HepG2 (cell line): ENCODE measurements around the gene SLC6A12. TPM values are rescaled to one million over a fixed set of nuclear protein-coding genes. Genes with fewer than 3 reads are reported as not detected.

ENCODE experiments used
- ATAC-seq: fragments of 200-7000 bp; cut with Tn5 transposase; 3 replicates; pipeline ENCODE4 v1.9.1; 2020; ENCODE audit warnings: mild to moderate bottlenecking, moderate library complexity
- BruUV-seq: library from RNA; stranded (reverse); fragments of 400-500 nt; replicated peaks from 2 replicates; lab custom pipeline; 2021; lab: Mats Ljungman, UMichigan
- CTCF ChIA-PET: fragments of 300-600 bp; formaldehyde crosslinking; extraction: SDS; loops from one replicate; lab custom pipeline; 2021; ENCODE audit warnings: low total read pairs, inconsistent platforms, low intra/inter-chr PET ratio; lab: Yijun Ruan, JAX
- POLR2A ChIA-PET: fragments of 350-600 bp; sonication (Branson Sonifier 250); formaldehyde crosslinking; loops from one replicate; lab custom pipeline; 2020; ENCODE audit warnings: antibody characterized with exemption, inconsistent platforms; lab: Yijun Ruan, JAX
- DNase-seq: peaks from one replicate; pipeline ENCODE4 v3.0.0-alpha.2; 2015; ENCODE audit warnings: low spot score
- FAIRE-seq: peaks from 3 replicates; lab custom pipeline; 2011; peaks lifted over from hg19 to GRCh38; lab: Jason Lieb, UNC
- H2AFZ ChIP-seq: one replicate; pipeline ENCODE4 v1.6.1; 2011; ENCODE audit warnings: low read length, inconsistent platforms
- H3K27ac ChIP-seq: fragments of 300-600 bp; 3 replicates; pipeline ENCODE4 v1.8.0; 2011; ENCODE audit warnings: mixed run types, mild to moderate bottlenecking, mixed read lengths, low read length, inconsistent platforms; ENCODE audit not compliant: insufficient read depth; ENCODE audit errors: extremely low read length
- H3K27me3 ChIP-seq, 2 experiments: fragments of 200-600 bp in 1 of 2; 2 replicates in 1 of 2; 3 replicates in 1 of 2; pipeline versions ENCODE4 v1.6.0 to v1.8.0; 2011; ENCODE audit warnings: low read length in 2 of 2, mild to moderate bottlenecking in 2 of 2, moderate library complexity in 2 of 2, inconsistent platforms in 1 of 2; ENCODE audit not compliant: insufficient read depth in 2 of 2, control insufficient read depth in 1 of 2
- H3K36me3 ChIP-seq, 2 experiments: fragments of 200-600 bp in 1 of 2; replicated peaks in 1 of 2; 2 replicates in 1 of 2; 3 replicates in 1 of 2; pipeline versions ENCODE4 v1.5.1 to v1.8.0; 2011; ENCODE audit warnings: low read length in 2 of 2, inconsistent platforms in 1 of 2; ENCODE audit not compliant: insufficient read depth in 2 of 2, control insufficient read depth in 1 of 2
- H3K4me1 ChIP-seq: 2 replicates; pipeline ENCODE4 v1.5.1; 2012; ENCODE audit warnings: low read length, inconsistent platforms; ENCODE audit not compliant: insufficient read depth
- H3K4me2 ChIP-seq: 2 replicates; pipeline ENCODE4 v1.6.0; 2011; ENCODE audit warnings: low read depth, low read length, inconsistent platforms
- H3K4me3 ChIP-seq, 3 experiments: fragments of 200-600 bp in 1 of 3; sonication (generic), shearing (Covaris generic) in 1 of 3; replicated peaks in 1 of 3; 2 replicates each; pipeline ENCODE4 v1.5.1; 2011 to 2016; ENCODE audit warnings: low read length in 3 of 3, inconsistent platforms in 2 of 3, low read depth in 2 of 3, mild to moderate bottlenecking in 2 of 3, control low read depth in 1 of 3, mixed read lengths in 1 of 3; ENCODE audit not compliant: insufficient read depth in 1 of 3
- H3K79me2 ChIP-seq: one replicate; pipeline ENCODE4 v1.6.1; 2011; ENCODE audit warnings: low read length, inconsistent platforms; ENCODE audit not compliant: insufficient read depth
- H3K9ac ChIP-seq: 2 replicates; pipeline ENCODE4 v1.6.0; 2011; ENCODE audit warnings: mild to moderate bottlenecking, low read depth, low read length, inconsistent platforms; ENCODE audit not compliant: insufficient read depth
- H3K9me3 ChIP-seq: 2 replicates; pipeline ENCODE4 v1.5.1; 2012; ENCODE audit warnings: mild to moderate bottlenecking, low read length
- H4K20me1 ChIP-seq: 2 replicates; pipeline ENCODE4 v1.6.0; 2011; ENCODE audit warnings: inconsistent platforms, mild to moderate bottlenecking, low read length, moderate library complexity; ENCODE audit not compliant: insufficient read depth
- ATRX ChIP-seq: sonication (generic); formaldehyde crosslinking; IDR thresholded peaks from 2 replicates; pipeline ENCODE4 v1.4.0; 2020; ENCODE audit warnings: missing genetic modification reagents, borderline replicate concordance
- CBX5 ChIP-seq: sonication (generic); formaldehyde crosslinking; IDR thresholded peaks from 2 replicates; pipeline ENCODE4 v1.4.0; 2020; ENCODE audit warnings: missing genetic modification reagents, borderline replicate concordance
- CCDC6 ChIP-seq: sonication (generic); formaldehyde crosslinking; IDR thresholded peaks from 2 replicates; pipeline ENCODE4 v1.8.1; 2022; ENCODE audit warnings: mild to moderate bottlenecking, missing genetic modification reagents, moderate library complexity
- CEBPB ChIP-seq: IDR thresholded peaks from 2 replicates; pipeline ENCODE4 v1.6.1; 2011; ENCODE audit warnings: low read depth, low read length, improper control_type of control experiment, borderline replicate concordance
- CREB3 ChIP-seq: sonication (generic); formaldehyde crosslinking; IDR thresholded peaks from 2 replicates; pipeline ENCODE4 v1.5.0; 2020; ENCODE audit warnings: missing genetic modification reagents
- DPF2 ChIP-seq: sonication (generic); formaldehyde crosslinking; IDR thresholded peaks from 2 replicates; pipeline ENCODE4 v1.4.0; 2020; ENCODE audit warnings: mild to moderate bottlenecking, low read depth, missing genetic modification reagents, borderline replicate concordance
- RCOR2 ChIP-seq: IDR thresholded peaks from 2 replicates; pipeline ENCODE4 v1.6.1; 2016; ENCODE audit warnings: missing biosample characterization, missing genetic modification reagents
- SOX6 ChIP-seq, 2 experiments: fragments of 450-650 bp in 1 of 2; sonication (generic) in 1 of 2; formaldehyde crosslinking in 1 of 2; IDR thresholded peaks; 2 replicates each; pipeline versions ENCODE4 v1.4.0 to v1.6.1; 2017 to 2020; ENCODE audit warnings: antibody characterized with exemption in 1 of 2, mild to moderate bottlenecking in 1 of 2, missing genetic modification reagents in 1 of 2
- SRY ChIP-seq: sonication (generic); formaldehyde crosslinking; IDR thresholded peaks from 2 replicates; pipeline ENCODE4 v1.8.0; 2022; ENCODE audit warnings: mild to moderate bottlenecking, missing genetic modification reagents
- TOPORS ChIP-seq: sonication (generic); formaldehyde crosslinking; IDR thresholded peaks from 2 replicates; pipeline ENCODE4 v1.8.0; 2023; ENCODE audit warnings: mild to moderate bottlenecking, missing genetic modification reagents
- ZNF605 ChIP-seq: sonication (generic); formaldehyde crosslinking; IDR thresholded peaks from 2 replicates; pipeline ENCODE4 v1.8.0; 2022; ENCODE audit warnings: mild to moderate bottlenecking, missing genetic modification reagents
- WGBS: methylation state at CpG from one replicate; pipeline ENCODE4 v1.1.6; 2017; ENCODE audit warnings: low lambda C conversion rate; 5-methylcytosine and 5-hydroxymethylcytosine counted together
- in situ Hi-C: cut with HindIII; loops from 2 replicates; pipeline ENCODE4 v1.10.0; 2017; ENCODE audit warnings: low pct_unique_long_range_greater_than_20kb; ENCODE audit not compliant: extremely low pct_ligation_motif_present
- intact Hi-C: fragments of 100-400 bp; cut with micrococcal nuclease; formaldehyde crosslinking; loops from one replicate; pipeline ENCODE4 v1.10.0; 2022; ENCODE audit not compliant: unreplicated experiment
- polyA plus RNA-seq, 8 experiments: library from polyadenylated mRNA; depleted of rRNA in 3 of 8; stranded (reverse) in 7 of 8; unstranded in 1 of 8; fragments of >200 nt; fragmentation: Illumina TruSeq in 4 of 8; extraction: Trizol in 4 of 8; gene quantifications; 2 replicates each; pipeline versions ENCODE4 v1.2.1 to v1.2.3, GENCODE V29; 2011 to 2016; ENCODE audit warnings: low read depth in 4 of 8, missing spikeins in 1 of 8, mixed read lengths in 1 of 8; ENCODE audit not compliant: insufficient read depth in 1 of 8
- total RNA-seq, 5 experiments: library from RNA; depleted of rRNA; stranded (reverse); fragments of >200 nt; fragmentation: Illumina TruSeq; extraction: Trizol; gene quantifications; 2 replicates each; pipeline ENCODE4 v1.2.3, GENCODE V29; 2016; ENCODE audit warnings: low read depth in 1 of 5
- TF ChIP-seq, protein P1 (sequence below): sonication (generic); formaldehyde crosslinking; IDR thresholded peaks from 2 replicates; pipeline ENCODE4 v1.4.0; 2020; ENCODE audit warnings: mild to moderate bottlenecking, low read depth, missing genetic modification reagents

Gene SLC6A12
- total and polyA plus RNA-seq, 2 of the 13 experiments (the other 11 are each of a cell fraction or from before 2014, with no cell fraction given): 3.7 to 18.8 TPM

GRCh38 chr12:253116-253831 is 39.3 kb upstream of the SLC6A12 start:
- ATAC-seq (peak; percentile 51), DNase-seq (no peak), FAIRE-seq (no peak)
- no peaks in the 10 kb centered on the region for H3K27me3 ChIP-seq
- no peak overlapping the region for H3K9ac ChIP-seq
- BruUV-seq: no TSS peak
- ChIA-PET POLR2A (interaction anchor here (1.2 kb wide), 1 partner anchor 17 kb away, joined by 3 read pairs; no protein-coding TSS in a partner anchor), CTCF (no interaction called here)
- TF ChIP-seq CEBPB: peak; percentile 39; the same call in 1 of the 2 replicates
- TF ChIP-seq RCOR2 (CRISPR knock-in tag): no peak
- no peak for TF ChIP-seq ATRX
- TF ChIP-seq, protein P1, sequence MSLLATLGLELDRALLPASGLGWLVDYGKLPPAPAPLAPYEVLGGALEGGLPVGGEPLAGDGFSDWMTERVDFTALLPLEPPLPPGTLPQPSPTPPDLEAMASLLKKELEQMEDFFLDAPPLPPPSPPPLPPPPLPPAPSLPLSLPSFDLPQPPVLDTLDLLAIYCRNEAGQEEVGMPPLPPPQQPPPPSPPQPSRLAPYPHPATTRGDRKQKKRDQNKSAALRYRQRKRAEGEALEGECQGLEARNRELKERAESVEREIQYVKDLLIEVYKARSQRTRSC: no peak
- H2AFZ ChIP-seq: no peak overlapping the region
- 47% methylated on average over 12 of the region's 12 CpGs for WGBS
- intact Hi-C loops: no loop called here
- no peak overlapping the region for H3K4me3 ChIP-seq
- H3K4me1 ChIP-seq: peaks cover 48% of the 10 kb centered on the region
- in situ Hi-C loops: no loop called here
- H3K36me3 ChIP-seq: no peaks in the 10 kb centered on the region
- no peaks in the 10 kb centered on the region for H4K20me1 ChIP-seq
- H3K27ac ChIP-seq: no peak overlapping the region
- H3K9me3 ChIP-seq: no peaks in the 10 kb centered on the region
- no peaks in the 10 kb centered on the region for H3K79me2 ChIP-seq
- H3K4me2 ChIP-seq: peak overlapping the region; percentile 52; the same call in 1 of the 2 replicates

- intact Hi-C loops: no loop called here
- Histone ChIP-seq H2AFZ (no peak overlapping the region), H3K27ac (no peak overlapping the region), H3K36me3 (no peaks in the 10 kb centered on the region), H3K9ac (no peak overlapping the region), H3K4me2 (peak overlapping the region; percentile 52), H3K4me3 (no peak overlapping the region), H3K4me1 (peaks cover 42% of the 10 kb centered on the region), H4K20me1 (no peaks in the 10 kb centered on the region), H3K9me3 (peaks cover 5% of the 10 kb centered on the region; the same call in 1 of the 2 replicates), H3K79me2 (no peaks in the 10 kb centered on the region), H3K27me3 (no peaks in the 10 kb centered on the region)
- ATAC-seq: peak; percentile 57
- BruUV-seq: no TSS peak
- CTCF ChIA-PET: no interaction called here
- FAIRE-seq: no peak
- POLR2A ChIA-PET: interaction anchor here (1.2 kb wide), 1 partner anchor 16 kb away, joined by 3 read pairs; no protein-coding TSS in a partner anchor
- in situ Hi-C loops: no loop called here
- WGBS: 20% methylated on average over 5 of the region's 5 CpGs
- peak; percentile 18 for DNase-seq
- TF ChIP-seq CREB3 (CRISPR knock-in tag) (no peak), DPF2 (no peak), SOX6 (IDR thresholded peaks at IDR 0.05) (no peak), SOX6 (CRISPR knock-in tag; IDR thresholded peaks at IDR 0.05) (no peak), CCDC6 (no peak), SRY (CRISPR knock-in tag) (no peak), ZNF605 (CRISPR knock-in tag) (no peak), TOPORS (CRISPR knock-in tag) (no peak), CBX5 (CRISPR knock-in tag) (no peak)
Measured at GRCh38 chr12:252636-253035, 38.7 kb upstream of the SLC6A12 start.
